GM12878 (cell line): ENCODE measurements around the gene PPP2R5A. TPM values are rescaled to one million over a fixed set of nuclear protein-coding genes. Genes with fewer than 3 reads are reported as not detected.

Source experiments
- BHLHE40 ChIP-seq, 2 experiments: fragments of 450-650 bp in 1 of 2; IDR thresholded peaks; 2 replicates each; pipeline ENCODE4 v1.6.1; 2011 to 2017; ENCODE audit warnings: low read depth in 2 of 2, borderline replicate concordance in 1 of 2, improper control_type of control experiment in 1 of 2, low read length in 1 of 2, mild to moderate bottlenecking in 1 of 2
- CBX5 ChIP-seq: sonication (generic); IDR thresholded peaks from 2 replicates; pipeline ENCODE4 v1.6.1; 2016; ENCODE audit warnings: low read depth, moderate library complexity, mild to moderate bottlenecking, inconsistent platforms
- FOXK2 ChIP-seq: fragments of 450-650 bp; IDR thresholded peaks from 2 replicates; pipeline ENCODE4 v1.6.1; 2017; ENCODE audit warnings: mild to moderate bottlenecking, moderate library complexity
- IKZF1 ChIP-seq: fragments of 450-650 bp; conservative IDR thresholded peaks from 2 replicates; pipeline ENCODE4 v1.6.1; 2017; ENCODE audit warnings: antibody characterized with exemption, mild to moderate bottlenecking
- JUNB ChIP-seq: IDR thresholded peaks from 2 replicates; pipeline ENCODE4 v1.6.1; 2016; ENCODE audit warnings: antibody characterized with exemption, mild to moderate bottlenecking
- KLF5 ChIP-seq: fragments of 450-650 bp; IDR thresholded peaks from 2 replicates; pipeline ENCODE4 v1.6.1; 2014; ENCODE audit warnings: mild to moderate bottlenecking; ENCODE audit not compliant: partially characterized antibody
- NR2C2 ChIP-seq: IDR thresholded peaks from 2 replicates; pipeline ENCODE4 v1.6.1; 2011; ENCODE audit warnings: borderline replicate concordance, low read depth; ENCODE audit not compliant: control insufficient read depth, insufficient read length
- POLR2AphosphoS5 ChIP-seq: IDR thresholded peaks from 2 replicates; pipeline ENCODE4 v1.6.1; 2011; ENCODE audit warnings: mild to moderate bottlenecking, low read length, inconsistent platforms
- RAD21 ChIP-seq: IDR thresholded peaks from 2 replicates; pipeline ENCODE4 v1.6.1; 2011; ENCODE audit warnings: mild to moderate bottlenecking, low read depth, low read length, moderate library complexity; ENCODE audit not compliant: insufficient read depth
- RAD51 ChIP-seq: fragments of 450-650 bp; IDR thresholded peaks from 2 replicates; pipeline ENCODE4 v1.6.1; 2016; ENCODE audit warnings: moderate library complexity, mild to moderate bottlenecking, inconsistent platforms
- SMAD5 ChIP-seq: IDR thresholded peaks from 2 replicates; pipeline ENCODE4 v1.6.1; 2016; ENCODE audit warnings: antibody characterized with exemption, low read depth
- SP1 ChIP-seq: IDR thresholded peaks from one replicate; pipeline ENCODE4 v1.6.1; 2011; ENCODE audit warnings: low read depth, low read length
- SUPT20H ChIP-seq: IDR thresholded peaks from 2 replicates; pipeline ENCODE4 v1.6.1; 2011; ENCODE audit warnings: low read depth, mild to moderate bottlenecking, low read length, moderate library complexity, borderline replicate concordance; ENCODE audit not compliant: control insufficient read depth
- USF2 ChIP-seq: IDR thresholded peaks from 2 replicates; pipeline ENCODE4 v1.6.1; 2011; ENCODE audit warnings: low read depth, low read length, improper control_type of control experiment, borderline replicate concordance
- ZBED1 ChIP-seq: IDR thresholded peaks from 2 replicates; pipeline ENCODE4 v1.6.1; 2016; ENCODE audit warnings: borderline replicate concordance
- ZZZ3 ChIP-seq: IDR thresholded peaks from 2 replicates; pipeline ENCODE4 v1.6.1; 2011; ENCODE audit warnings: low read depth; ENCODE audit not compliant: control insufficient read depth, insufficient read length
- polyA plus RNA-seq, 11 experiments: library from polyadenylated mRNA; depleted of rRNA in 4 of 11; unstranded in 6 of 11; stranded (reverse) in 5 of 11; fragments of >200 nt; fragmentation: Nextera tagmentation in 4 of 11; fragmentation: Illumina TruSeq in 1 of 11; extraction: Ambion mirVana in 4 of 11; extraction: Trizol in 1 of 11; gene quantifications; 1 replicate in 1 of 11; 2 replicates in 10 of 11; pipeline versions ENCODE4 v1.2.1 to v1.2.3, GENCODE V29; 2011 to 2016; ENCODE audit warnings: inconsistent platforms in 2 of 11, missing spikeins in 2 of 11, low read depth in 1 of 11
- total RNA-seq, 4 experiments: library from RNA; depleted of rRNA in 3 of 4; stranded (reverse); fragments of >200 nt in 3 of 4; fragmentation: Illumina TruSeq in 1 of 4; extraction: Trizol in 1 of 4; gene quantifications; 2 replicates each; pipeline versions ENCODE4 v1.2.1 to v1.2.3, GENCODE V29; 2013 to 2021
- TF ChIP-seq, protein P1 (sequence below): fragments of 450-650 bp; IDR thresholded peaks from 2 replicates; pipeline ENCODE4 v1.6.1; 2014; ENCODE audit warnings: mild to moderate bottlenecking
- TF ChIP-seq, protein P2 (sequence below): IDR thresholded peaks from 2 replicates; pipeline ENCODE4 v1.6.1; 2012; ENCODE audit warnings: low read depth, low read length, improper control_type of control experiment
- TF ChIP-seq, protein P3 (sequence below): fragments of 450-650 bp; IDR thresholded peaks from 2 replicates; pipeline ENCODE4 v1.6.1; 2018; ENCODE audit warnings: borderline replicate concordance, mild to moderate bottlenecking; ENCODE audit not compliant: partially characterized antibody
- TF ChIP-seq, protein P4 (sequence below): fragments of 450-650 bp; formaldehyde crosslinking; IDR thresholded peaks from 2 replicates; pipeline ENCODE4 v1.4.0; 2020; ENCODE audit warnings: mild to moderate bottlenecking, moderate library complexity

PPP2R5A gene
- total and polyA plus RNA-seq, 10 of the 15 experiments (the other 5 are each of a cell fraction or from before 2014, with no cell fraction given) = 15.4 to 40.6 (median 32.5) TPM

DNA sequence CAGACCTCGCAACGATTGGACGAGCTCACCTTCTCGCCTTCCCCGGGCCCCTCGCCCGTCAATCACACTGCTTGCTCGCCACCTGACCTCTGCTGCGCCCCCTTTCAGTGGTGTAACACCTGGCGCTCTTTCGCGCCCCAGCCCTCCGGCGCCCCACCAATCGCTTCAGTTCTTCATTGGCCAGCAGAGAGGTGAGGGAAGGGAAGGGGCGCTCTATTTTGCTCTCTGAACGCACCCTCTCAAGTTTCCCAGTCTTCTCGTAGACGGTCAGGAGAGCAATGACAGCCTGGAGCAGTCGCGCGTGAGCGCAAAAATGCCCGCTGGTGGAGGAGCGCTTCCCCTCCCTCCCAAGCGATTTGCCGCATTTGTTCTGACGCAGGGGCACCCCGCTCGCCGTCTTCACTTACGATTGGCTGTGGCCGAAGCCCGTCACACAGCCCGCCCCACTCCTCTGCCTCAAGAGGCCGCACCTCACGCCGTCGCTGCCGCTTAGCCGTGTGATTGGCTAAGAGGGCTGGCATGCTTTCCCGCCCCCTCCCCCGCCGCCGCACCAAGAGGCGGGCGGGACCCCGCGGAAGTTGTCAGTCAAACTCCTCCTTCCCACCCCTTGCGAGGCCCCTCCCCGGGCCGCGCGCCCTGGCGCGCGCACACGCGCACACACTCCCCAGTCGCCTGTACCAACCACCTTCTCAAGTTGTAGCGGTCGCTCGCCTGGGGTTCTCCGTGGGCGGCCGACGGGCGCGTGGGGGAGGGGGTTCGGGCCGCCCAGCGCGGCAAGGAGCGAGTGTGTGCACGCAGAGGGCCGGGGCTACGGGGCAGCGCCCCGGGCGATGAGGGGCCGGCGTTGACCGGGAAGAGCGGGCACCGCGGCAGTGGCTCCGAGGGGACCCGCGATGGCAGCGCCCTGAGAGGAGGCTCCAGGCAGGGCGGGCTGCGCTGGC lies at the start of gene PPP2R5A (continued):
- TF ChIP-seq BHLHE40 (IDR thresholded peaks at IDR 0.05; ENCODE audit: borderline replicate concordance in 1 of 2, low read depth in 2 of 2, low read length in 1 of 2) (peak; percentile 65 to 90; a peak in 3 of 4 replicates), SMAD5 (no peak), NR2C2 (no peak), KLF5 (no peak), CBX5 (peak; percentile 73; the same call in 1 of the 2 replicates), ZBED1 (no peak), USF2 (peak; percentile 24; the same call in 1 of the 2 replicates), JUNB (no peak), FOXK2 (no peak), RAD21 (no peak), ZZZ3 (no peak), IKZF1 (peak; percentile 82), POLR2AphosphoS5 (peak; percentile 63; the same call in 1 of the 2 replicates), SP1 (peak; percentile 96), SUPT20H (no peak), RAD51 (peak; percentile 79)
- TF ChIP-seq, protein P1, sequence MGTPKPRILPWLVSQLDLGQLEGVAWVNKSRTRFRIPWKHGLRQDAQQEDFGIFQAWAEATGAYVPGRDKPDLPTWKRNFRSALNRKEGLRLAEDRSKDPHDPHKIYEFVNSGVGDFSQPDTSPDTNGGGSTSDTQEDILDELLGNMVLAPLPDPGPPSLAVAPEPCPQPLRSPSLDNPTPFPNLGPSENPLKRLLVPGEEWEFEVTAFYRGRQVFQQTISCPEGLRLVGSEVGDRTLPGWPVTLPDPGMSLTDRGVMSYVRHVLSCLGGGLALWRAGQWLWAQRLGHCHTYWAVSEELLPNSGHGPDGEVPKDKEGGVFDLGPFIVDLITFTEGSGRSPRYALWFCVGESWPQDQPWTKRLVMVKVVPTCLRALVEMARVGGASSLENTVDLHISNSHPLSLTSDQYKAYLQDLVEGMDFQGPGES = peak; percentile 95
- TF ChIP-seq, protein P2, sequence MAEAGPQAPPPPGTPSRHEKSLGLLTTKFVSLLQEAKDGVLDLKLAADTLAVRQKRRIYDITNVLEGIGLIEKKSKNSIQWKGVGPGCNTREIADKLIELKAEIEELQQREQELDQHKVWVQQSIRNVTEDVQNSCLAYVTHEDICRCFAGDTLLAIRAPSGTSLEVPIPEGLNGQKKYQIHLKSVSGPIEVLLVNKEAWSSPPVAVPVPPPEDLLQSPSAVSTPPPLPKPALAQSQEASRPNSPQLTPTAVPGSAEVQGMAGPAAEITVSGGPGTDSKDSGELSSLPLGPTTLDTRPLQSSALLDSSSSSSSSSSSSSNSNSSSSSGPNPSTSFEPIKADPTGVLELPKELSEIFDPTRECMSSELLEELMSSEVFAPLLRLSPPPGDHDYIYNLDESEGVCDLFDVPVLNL = peak; percentile 52
- TF ChIP-seq, protein P3, sequence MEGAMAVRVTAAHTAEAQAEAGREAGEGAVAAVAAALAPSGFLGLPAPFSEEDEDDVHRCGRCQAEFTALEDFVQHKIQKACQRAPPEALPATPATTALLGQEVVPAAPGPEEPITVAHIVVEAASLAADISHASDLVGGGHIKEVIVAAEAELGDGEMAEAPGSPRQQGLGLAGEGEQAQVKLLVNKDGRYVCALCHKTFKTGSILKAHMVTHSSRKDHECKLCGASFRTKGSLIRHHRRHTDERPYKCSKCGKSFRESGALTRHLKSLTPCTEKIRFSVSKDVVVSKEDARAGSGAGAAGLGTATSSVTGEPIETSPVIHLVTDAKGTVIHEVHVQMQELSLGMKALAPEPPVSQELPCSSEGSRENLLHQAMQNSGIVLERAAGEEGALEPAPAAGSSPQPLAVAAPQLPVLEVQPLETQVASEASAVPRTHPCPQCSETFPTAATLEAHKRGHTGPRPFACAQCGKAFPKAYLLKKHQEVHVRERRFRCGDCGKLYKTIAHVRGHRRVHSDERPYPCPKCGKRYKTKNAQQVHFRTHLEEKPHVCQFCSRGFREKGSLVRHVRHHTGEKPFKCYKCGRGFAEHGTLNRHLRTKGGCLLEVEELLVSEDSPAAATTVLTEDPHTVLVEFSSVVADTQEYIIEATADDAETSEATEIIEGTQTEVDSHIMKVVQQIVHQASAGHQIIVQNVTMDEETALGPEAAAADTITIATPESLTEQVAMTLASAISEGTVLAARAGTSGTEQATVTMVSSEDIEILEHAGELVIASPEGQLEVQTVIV = peak; percentile 62
- TF ChIP-seq, protein P4, sequence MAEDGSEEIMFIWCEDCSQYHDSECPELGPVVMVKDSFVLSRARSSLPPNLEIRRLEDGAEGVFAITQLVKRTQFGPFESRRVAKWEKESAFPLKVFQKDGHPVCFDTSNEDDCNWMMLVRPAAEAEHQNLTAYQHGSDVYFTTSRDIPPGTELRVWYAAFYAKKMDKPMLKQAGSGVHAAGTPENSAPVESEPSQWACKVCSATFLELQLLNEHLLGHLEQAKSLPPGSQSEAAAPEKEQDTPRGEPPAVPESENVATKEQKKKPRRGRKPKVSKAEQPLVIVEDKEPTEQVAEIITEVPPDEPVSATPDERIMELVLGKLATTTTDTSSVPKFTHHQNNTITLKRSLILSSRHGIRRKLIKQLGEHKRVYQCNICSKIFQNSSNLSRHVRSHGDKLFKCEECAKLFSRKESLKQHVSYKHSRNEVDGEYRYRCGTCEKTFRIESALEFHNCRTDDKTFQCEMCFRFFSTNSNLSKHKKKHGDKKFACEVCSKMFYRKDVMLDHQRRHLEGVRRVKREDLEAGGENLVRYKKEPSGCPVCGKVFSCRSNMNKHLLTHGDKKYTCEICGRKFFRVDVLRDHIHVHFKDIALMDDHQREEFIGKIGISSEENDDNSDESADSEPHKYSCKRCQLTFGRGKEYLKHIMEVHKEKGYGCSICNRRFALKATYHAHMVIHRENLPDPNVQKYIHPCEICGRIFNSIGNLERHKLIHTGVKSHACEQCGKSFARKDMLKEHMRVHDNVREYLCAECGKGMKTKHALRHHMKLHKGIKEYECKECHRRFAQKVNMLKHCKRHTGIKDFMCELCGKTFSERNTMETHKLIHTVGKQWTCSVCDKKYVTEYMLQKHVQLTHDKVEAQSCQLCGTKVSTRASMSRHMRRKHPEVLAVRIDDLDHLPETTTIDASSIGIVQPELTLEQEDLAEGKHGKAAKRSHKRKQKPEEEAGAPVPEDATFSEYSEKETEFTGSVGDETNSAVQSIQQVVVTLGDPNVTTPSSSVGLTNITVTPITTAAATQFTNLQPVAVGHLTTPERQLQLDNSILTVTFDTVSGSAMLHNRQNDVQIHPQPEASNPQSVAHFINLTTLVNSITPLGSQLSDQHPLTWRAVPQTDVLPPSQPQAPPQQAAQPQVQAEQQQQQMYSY (CRISPR knock-in tag) = no peak
